Hepatocyte (in vitro differentiated cells): Measurements from ENCODE around the gene ACKR3. TPM values are rescaled to one million over a fixed set of nuclear protein-coding genes. Genes with fewer than 3 reads are reported as not detected.

Source experiments
- DNase-seq: peaks from one replicate; pipeline ENCODE4 v3.0.0-alpha.2; 2016; ENCODE audit warnings: low spot score
- H2AFZ ChIP-seq: fragments of 200-600 bp; sonication (generic); 2 replicates; pipeline ENCODE4 v1.6.0; 2016; ENCODE audit warnings: antibody characterized with exemption, mild to moderate bottlenecking
- H3K27ac ChIP-seq: fragments of 200-600 bp; sonication (generic); 2 replicates; pipeline ENCODE4 v1.5.1; 2016; ENCODE audit warnings: mild to moderate bottlenecking
- H3K27me3 ChIP-seq: fragments of 200-600 bp; sonication (generic); 2 replicates; pipeline ENCODE4 v1.6.1; 2016
- H3K36me3 ChIP-seq: fragments of 200-600 bp; sonication (generic); replicated peaks from 2 replicates; pipeline ENCODE4 v1.5.1; 2016; ENCODE audit warnings: low read depth; ENCODE audit not compliant: insufficient read depth
- H3K4me1 ChIP-seq: fragments of 200-600 bp; sonication (generic); 2 replicates; pipeline ENCODE4 v1.5.1; 2016; ENCODE audit warnings: mild to moderate bottlenecking, moderate library complexity; ENCODE audit not compliant: insufficient read depth
- H3K4me2 ChIP-seq: fragments of 200-600 bp; sonication (generic); 2 replicates; pipeline ENCODE4 v1.6.0; 2016
- H3K4me3 ChIP-seq: fragments of 200-600 bp; sonication (generic); 2 replicates; pipeline ENCODE4 v1.5.1; 2016; ENCODE audit warnings: mild to moderate bottlenecking
- H3K79me2 ChIP-seq: fragments of 200-600 bp; sonication (generic); 2 replicates; pipeline ENCODE4 v1.6.0; 2017; ENCODE audit warnings: mild to moderate bottlenecking
- H3K9me2 ChIP-seq: fragments of 200-600 bp; sonication (generic); replicated peaks from 2 replicates; pipeline ENCODE4 v1.6.0; 2017; ENCODE audit warnings: mild to moderate bottlenecking; ENCODE audit not compliant: insufficient read depth
- H3K9me3 ChIP-seq: fragments of 200-600 bp; sonication (generic); 2 replicates; pipeline ENCODE4 v1.5.1; 2016; ENCODE audit warnings: low read depth, mild to moderate bottlenecking
- H4K20me1 ChIP-seq: fragments of 200-600 bp; sonication (generic); 2 replicates; pipeline ENCODE4 v1.6.0; 2016; ENCODE audit warnings: mild to moderate bottlenecking; ENCODE audit not compliant: insufficient read depth, poor library complexity, severe bottlenecking
- CTCF ChIP-seq: fragments of 200-600 bp; sonication (generic); IDR thresholded peaks from 2 replicates; pipeline ENCODE4 v1.5.1; 2016; ENCODE audit warnings: antibody characterized with exemption, mild to moderate bottlenecking; ENCODE audit not compliant: poor library complexity
- EZH2 ChIP-seq: fragments of 200-600 bp; sonication (generic); IDR thresholded peaks from 2 replicates; pipeline ENCODE4 v1.6.1; 2016; ENCODE audit warnings: antibody characterized with exemption, mild to moderate bottlenecking, borderline replicate concordance
- EZH2phosphoT487 ChIP-seq: fragments of 200-600 bp; sonication (generic); IDR thresholded peaks from one replicate; pipeline ENCODE4 v1.6.1; 2018; ENCODE audit warnings: antibody characterized with exemption, mild to moderate bottlenecking, low read depth, moderate library complexity; ENCODE audit not compliant: unreplicated experiment, severe bottlenecking
- WGBS: methylation state at CpG from one replicate; pipeline ENCODE4 v1.1.6; 2016; ENCODE audit warnings: low lambda C conversion rate; ENCODE audit errors: missing lambda C conversion rate; 5-methylcytosine and 5-hydroxymethylcytosine counted together
- polyA plus RNA-seq: library from polyadenylated mRNA; unstranded; fragments of >200 nt; fragmentation: Nextera tagmentation; extraction: Ambion mirVana; gene quantifications from 2 replicates; pipeline ENCODE4 v1.2.1, GENCODE V29; 2016
- total RNA-seq: library from RNA; depleted of rRNA; stranded (reverse); fragments of >200 nt; gene quantifications from 2 replicates; pipeline ENCODE4 v1.2.3, GENCODE V29; 2014

Gene ACKR3
- total and polyA plus RNA-seq, 2 experiments from 2014 or later: 49.5 to 58.9 TPM

- Histone ChIP-seq H3K4me1 (no peaks in the 10 kb centered on the region), H3K4me2 (no peak overlapping the region), H3K36me3 (no peaks in the 10 kb centered on the region), H3K9me2 (no peaks in the 10 kb centered on the region), H3K27ac (no peak overlapping the region), H4K20me1 (no peaks in the 10 kb centered on the region), H3K9me3 (no peaks in the 10 kb centered on the region), H3K79me2 (no peaks in the 10 kb centered on the region), H3K27me3 (no peaks in the 10 kb centered on the region), H3K4me3 (no peak overlapping the region), H2AFZ (no peak overlapping the region)
- whole genome bisulfite sequencing: 96% methylated on average over 10 of the region's 10 CpGs
- TF ChIP-seq EZH2 (no peak), CTCF (no peak), EZH2phosphoT487 (no peak)
- no peak for DNase-seq
Measured at GRCh38 chr2:236625156-236625690, 55.6 kb downstream of the ACKR3 start.

GRCh38 chr2:236626391-236627150, 56.9 kb downstream of the ACKR3 start:
- Histone ChIP-seq H3K79me2 (no peaks in the 10 kb centered on the region), H4K20me1 (no peaks in the 10 kb centered on the region), H3K27ac (no peak overlapping the region), H3K9me3 (no peaks in the 10 kb centered on the region), H3K4me3 (no peak overlapping the region), H3K36me3 (no peaks in the 10 kb centered on the region), H3K4me2 (no peak overlapping the region), H2AFZ (no peak overlapping the region), H3K4me1 (peaks cover 4% of the 10 kb centered on the region), H3K9me2 (no peaks in the 10 kb centered on the region), H3K27me3 (no peaks in the 10 kb centered on the region)
- WGBS: 90% methylated on average over 20 of the region's 20 CpGs
- no peak for DNase-seq
- TF ChIP-seq EZH2 (no peak), EZH2phosphoT487 (no peak), CTCF (no peak)

GRCh38 chr2:236627193-236627592, 57.6 kb downstream of the ACKR3 start:
- 99% methylated on average over 11 of the region's 11 CpGs for WGBS
- Histone ChIP-seq H3K9me2 (no peaks in the 10 kb centered on the region), H3K36me3 (no peaks in the 10 kb centered on the region), H2AFZ (no peak overlapping the region), H3K9me3 (no peaks in the 10 kb centered on the region), H3K27me3 (no peaks in the 10 kb centered on the region), H3K79me2 (no peaks in the 10 kb centered on the region), H3K4me1 (peaks cover 7% of the 10 kb centered on the region), H3K4me3 (no peak overlapping the region), H3K4me2 (no peak overlapping the region), H3K27ac (no peak overlapping the region), H4K20me1 (no peaks in the 10 kb centered on the region)
- no peak for DNase-seq
- TF ChIP-seq CTCF (no peak), EZH2phosphoT487 (no peak), EZH2 (no peak)
